Lung (tissue), 12 donors: ENCODE measurements around the gene A3GALT2. TPM values are rescaled to one million over a fixed set of nuclear protein-coding genes. Genes with fewer than 3 reads are reported as not detected.
A peak's percentile ranks its signal among the peaks of the same experiment; 100 is the strongest.

Experiments
- ATAC-seq: fragments of 200-7000 bp; cut with Tn5 transposase; one replicate; pipeline ENCODE4 v1.9.1; 2020; ENCODE audit warnings: moderate number of reproducible peaks; ENCODE audit not compliant: insufficient read depth, low FRiP score
- DNase-seq, 3 donors: peaks; one replicate each; pipeline ENCODE4 v3.0.0-alpha.2; 2013 to 2017
- H3K27ac ChIP-seq, 2 donors: one replicate each; pipeline ENCODE4 v1.5.1; 2013; ENCODE audit warnings: mild to moderate bottlenecking in 2 of 2, moderate library complexity in 2 of 2, control low read depth in 1 of 2, inconsistent platforms in 1 of 2, low read depth in 1 of 2, low read length in 1 of 2
- H3K27me3 ChIP-seq, 3 donors: one replicate each; pipeline ENCODE4 v1.5.1; 2013; ENCODE audit warnings: low read length in 2 of 3; ENCODE audit not compliant: control insufficient read depth in 3 of 3, insufficient read depth in 3 of 3
- H3K36me3 ChIP-seq, 4 donors: one replicate each; pipeline ENCODE4 v1.5.1; 2013; ENCODE audit warnings: low read length in 4 of 4, mild to moderate bottlenecking in 1 of 4, moderate library complexity in 1 of 4; ENCODE audit not compliant: control insufficient read depth in 4 of 4, insufficient read depth in 4 of 4
- H3K4me1 ChIP-seq, 5 donors: one replicate each; pipeline ENCODE4 v1.5.1; 2013; ENCODE audit warnings: low read length in 5 of 5, mild to moderate bottlenecking in 2 of 5, moderate library complexity in 1 of 5; ENCODE audit not compliant: control insufficient read depth in 5 of 5, insufficient read depth in 5 of 5
- H3K4me3 ChIP-seq: one replicate; pipeline ENCODE4 v1.5.1; 2013; ENCODE audit warnings: mild to moderate bottlenecking, control low read depth, moderate library complexity
- H3K9ac ChIP-seq, 2 donors: one replicate each; pipeline ENCODE4 v1.5.1; 2013; ENCODE audit warnings: low read length in 2 of 2, control low read depth in 1 of 2; ENCODE audit not compliant: insufficient read depth in 1 of 2
- H3K9me3 ChIP-seq, 4 donors: one replicate each; pipeline ENCODE4 v1.5.1; 2013; ENCODE audit warnings: low read length in 3 of 4, mild to moderate bottlenecking in 1 of 4, moderate library complexity in 1 of 4; ENCODE audit not compliant: control insufficient read depth in 4 of 4, insufficient read depth in 3 of 4
- WGBS, 2 donors: extraction: QIAGEN DNeasy Blood & Tissue Kit; methylation state at CpG; one replicate each; pipeline ENCODE4 v1.1.7; 2013; 5-methylcytosine and 5-hydroxymethylcytosine counted together
- polyA plus RNA-seq, 2 donors: library from polyadenylated mRNA; stranded (reverse); fragments of 200-250 nt; gene quantifications; one replicate each; pipeline ENCODE4 v1.2.1, GENCODE V29; 2013
- total RNA-seq, 2 donors: library from RNA; depleted of rRNA in 1 of 2; stranded (reverse); fragments of >200 nt in 1 of 2; gene quantifications; one replicate each; pipeline ENCODE4 v1.2.1, GENCODE V29; 2014 to 2021
- TF ChIP-seq, protein P1 (sequence below): IDR thresholded peaks from 2 replicates; pipeline ENCODE4 v1.5.1; 2012; ENCODE audit warnings: mild to moderate bottlenecking; ENCODE audit errors: control extremely low read depth, extremely low read depth
- donor health status: control.
- donor health status: control.
- donor health status: Bipolar disorder and iron deficiency.
- donor health status: healthy.
- donor health status: DM: yes; HTN: yes; CAD: no.

Gene A3GALT2
- total and polyA plus RNA-seq, 4 donors, result 0.07 to 0.28 TPM; not detected in 2

DNA sequence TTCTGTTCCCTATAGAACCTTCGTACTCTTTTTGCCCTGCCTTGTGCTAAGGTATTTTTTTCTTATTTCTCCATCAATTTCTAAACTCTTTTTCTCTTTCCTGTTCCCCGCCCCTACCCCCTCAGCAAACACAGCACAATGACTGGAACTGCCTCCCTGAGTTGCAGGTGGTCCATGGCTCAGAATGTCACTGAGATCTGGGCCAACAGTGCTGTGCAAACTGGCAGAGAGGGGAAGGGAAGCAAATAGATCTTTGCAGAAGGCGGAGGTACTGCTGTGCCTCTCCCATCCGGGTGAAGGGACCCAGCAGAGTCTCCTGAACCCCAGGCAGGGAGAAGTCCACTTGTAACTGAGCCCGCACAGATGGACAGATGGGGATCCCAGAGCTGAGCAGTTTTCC, 32.6 kb upstream of the A3GALT2 start:
- Histone ChIP-seq H3K4me3 (no peak overlapping the region), H3K9me3 (peaks cover 0 to 2% (median 0%) of the 10 kb centered on the region in 4 donors), H3K4me1 (peaks cover 0 to 11% (median 4%) of the 10 kb centered on the region in 5 donors), H3K36me3 (peaks cover 0 to 4% (median 0%) of the 10 kb centered on the region in 4 donors), H3K9ac (no peak overlapping the region), H3K27ac (no peak overlapping the region), H3K27me3 (no peaks in the 10 kb centered on the region)
- DNase-seq (no peak), ATAC-seq (no peak)
- TF ChIP-seq, protein P1, sequence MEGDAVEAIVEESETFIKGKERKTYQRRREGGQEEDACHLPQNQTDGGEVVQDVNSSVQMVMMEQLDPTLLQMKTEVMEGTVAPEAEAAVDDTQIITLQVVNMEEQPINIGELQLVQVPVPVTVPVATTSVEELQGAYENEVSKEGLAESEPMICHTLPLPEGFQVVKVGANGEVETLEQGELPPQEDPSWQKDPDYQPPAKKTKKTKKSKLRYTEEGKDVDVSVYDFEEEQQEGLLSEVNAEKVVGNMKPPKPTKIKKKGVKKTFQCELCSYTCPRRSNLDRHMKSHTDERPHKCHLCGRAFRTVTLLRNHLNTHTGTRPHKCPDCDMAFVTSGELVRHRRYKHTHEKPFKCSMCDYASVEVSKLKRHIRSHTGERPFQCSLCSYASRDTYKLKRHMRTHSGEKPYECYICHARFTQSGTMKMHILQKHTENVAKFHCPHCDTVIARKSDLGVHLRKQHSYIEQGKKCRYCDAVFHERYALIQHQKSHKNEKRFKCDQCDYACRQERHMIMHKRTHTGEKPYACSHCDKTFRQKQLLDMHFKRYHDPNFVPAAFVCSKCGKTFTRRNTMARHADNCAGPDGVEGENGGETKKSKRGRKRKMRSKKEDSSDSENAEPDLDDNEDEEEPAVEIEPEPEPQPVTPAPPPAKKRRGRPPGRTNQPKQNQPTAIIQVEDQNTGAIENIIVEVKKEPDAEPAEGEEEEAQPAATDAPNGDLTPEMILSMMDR, result no peak
- WGBS, 2 donors, result 89% methylated on average over 5 of the region's 5 CpGs

DNA sequence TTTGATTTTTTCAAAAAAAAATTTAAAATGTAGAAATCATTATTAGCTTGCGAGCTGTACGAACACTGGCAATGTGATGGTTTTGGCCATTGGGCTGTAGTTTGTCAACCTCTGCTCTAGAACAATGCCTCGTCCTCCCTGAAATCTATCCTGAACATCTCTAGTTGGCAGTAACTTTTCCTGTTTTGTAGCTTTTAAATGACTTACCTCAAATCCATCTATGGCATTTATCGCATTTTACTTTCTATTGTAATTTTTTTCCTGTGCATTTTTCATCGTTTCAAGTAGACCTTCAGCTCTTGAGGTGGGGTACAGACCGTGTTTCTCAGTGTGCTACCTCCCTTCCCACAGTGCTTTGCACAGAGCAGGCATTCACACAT, 30.4 kb upstream of the A3GALT2 start:
- whole genome bisulfite sequencing, 2 donors, result 93% methylated on average over 6 of the region's 6 CpGs
- peaks cover 0 to 4% (median 0%) of the 10 kb centered on the region in 4 donors for H3K36me3 ChIP-seq
- H3K9ac ChIP-seq, result no peak overlapping the region
- ATAC-seq (no peak), DNase-seq (no peak)
- H3K9me3 ChIP-seq, result peaks cover 0 to 2% (median 0%) of the 10 kb centered on the region in 4 donors
- peaks cover 0 to 32% (median 18%) of the 10 kb centered on the region in 5 donors for H3K4me1 ChIP-seq
- no peaks in the 10 kb centered on the region for H3K27me3 ChIP-seq
- TF ChIP-seq, protein P1, result no peak
- no peak overlapping the region for H3K4me3 ChIP-seq
- H3K27ac ChIP-seq, result no peak overlapping the region

DNA sequence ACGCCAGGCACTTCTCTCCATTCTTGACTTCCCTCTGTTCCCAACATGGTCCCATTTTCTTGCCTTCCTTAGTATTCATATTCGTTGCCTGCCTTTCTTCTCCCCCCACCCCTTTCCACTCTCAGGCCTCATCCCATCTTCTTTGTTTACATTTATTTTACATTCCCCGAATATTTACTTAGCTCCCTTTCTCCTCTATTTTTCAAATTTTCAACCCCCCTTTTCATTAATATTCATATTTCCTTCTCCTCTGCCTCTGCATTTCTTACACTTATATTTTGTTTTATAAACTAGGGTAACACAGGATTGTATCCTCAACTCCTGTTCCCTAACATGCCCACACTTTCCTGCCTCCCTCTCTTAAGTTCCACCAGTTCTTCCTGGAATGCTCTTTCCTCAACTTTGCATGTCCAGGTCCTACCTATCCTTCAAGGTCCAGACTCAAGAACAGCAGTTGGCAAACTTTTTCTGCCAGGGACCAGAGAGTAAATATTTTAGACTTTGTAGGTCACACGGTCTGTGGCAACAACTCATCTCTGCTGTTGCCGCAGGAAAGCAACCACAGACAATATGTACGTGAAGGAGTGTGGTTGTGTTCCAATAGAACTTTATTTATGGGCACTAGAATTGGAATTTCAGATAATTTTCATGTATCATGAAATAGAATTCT, 29.8 kb upstream of the A3GALT2 start:
- Histone ChIP-seq H3K4me3 (peak overlapping the region; percentile 55), H3K27ac (peak overlapping the region; percentile 71 to 82), H3K27me3 (no peaks in the 10 kb centered on the region), H3K9me3 (peaks cover 0 to 2% (median 0%) of the 10 kb centered on the region in 4 donors), H3K4me1 (peaks cover 4 to 34% (median 18%) of the 10 kb centered on the region in 5 donors), H3K9ac (peak overlapping the region; percentile 54 to 65), H3K36me3 (peaks cover 0 to 4% (median 0%) of the 10 kb centered on the region in 4 donors)
- ATAC-seq (no peak), DNase-seq (peak in 1 of 3 donors; percentile 57)
- TF ChIP-seq, protein P1, result no peak
- 31 to 39% methylated on average over 6 of the region's 6 CpGs for WGBS, 2 donors
